HUES6 (cell line): ENCODE data around the gene LDB3.
A peak's percentile ranks its signal among the peaks of the same experiment; 100 is the strongest.

ENCODE experiments used
- H3K27ac ChIP-seq: 2 replicates; pipeline ENCODE4 v1.7.0; 2013; ENCODE audit warnings: low read depth, mild to moderate bottlenecking, low read length, inconsistent platforms
- H3K27me3 ChIP-seq: 2 replicates; pipeline ENCODE4 v1.6.1; 2013; ENCODE audit warnings: low read length; ENCODE audit not compliant: control insufficient read depth, insufficient read depth
- H3K36me3 ChIP-seq: 2 replicates; pipeline ENCODE4 v1.6.1; 2013; ENCODE audit warnings: low read length; ENCODE audit not compliant: control insufficient read depth, insufficient read depth
- H3K4me1 ChIP-seq: 2 replicates; pipeline ENCODE4 v1.6.1; 2013; ENCODE audit warnings: low read length; ENCODE audit not compliant: control insufficient read depth, insufficient read depth
- H3K4me3 ChIP-seq: 2 replicates; pipeline ENCODE4 v1.5.1; 2013; ENCODE audit warnings: low read depth, low read length
- H3K9ac ChIP-seq: one replicate; pipeline ENCODE4 v1.6.1; 2013; ENCODE audit warnings: mild to moderate bottlenecking, low read length
- H3K9me3 ChIP-seq: 2 replicates; pipeline ENCODE4 v1.6.1; 2013; ENCODE audit warnings: low read depth, low read length; ENCODE audit not compliant: control insufficient read depth, insufficient read depth

Gene LDB3

DNA sequence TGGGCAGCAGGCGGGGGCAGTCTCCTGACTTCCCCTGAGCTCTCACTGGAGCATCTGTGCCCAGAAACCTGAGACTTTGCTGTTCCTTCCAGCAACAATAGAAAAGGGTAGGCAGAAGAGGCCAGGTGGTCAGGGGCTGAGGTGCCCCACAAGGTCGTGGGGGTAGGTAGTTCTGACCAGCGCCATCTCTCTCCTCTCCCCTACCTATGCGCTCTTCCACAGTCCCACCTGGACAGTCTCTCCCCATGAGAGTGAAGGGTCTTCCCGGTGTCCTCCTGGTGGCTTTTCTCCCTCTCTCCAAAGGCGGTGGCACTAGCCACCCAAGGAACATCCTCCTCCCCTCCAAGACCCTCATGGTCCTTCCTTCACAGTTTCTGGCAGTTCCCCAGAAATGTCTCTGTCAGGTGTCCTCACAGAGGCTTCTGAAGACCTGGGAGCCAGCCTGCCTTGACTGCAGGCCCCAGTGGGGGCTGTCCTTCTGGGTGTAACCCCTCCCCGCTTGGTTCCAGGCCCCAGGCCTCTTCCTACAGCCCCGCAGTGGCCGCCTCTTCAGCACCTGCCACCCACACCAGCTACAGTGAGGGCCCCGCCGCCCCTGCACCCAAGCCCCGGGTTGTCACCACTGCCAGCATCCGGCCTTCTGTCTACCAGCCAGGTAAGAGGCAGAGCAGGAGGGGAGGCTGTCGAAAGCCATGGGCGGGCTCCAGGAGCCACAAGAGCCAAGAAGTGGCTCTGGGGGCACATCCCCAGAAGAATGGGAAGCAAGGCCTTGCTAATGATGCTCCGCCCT lies 41.3 kb downstream of the LDB3 start:
- Histone ChIP-seq H3K4me1 (peaks cover 48% of the 10 kb centered on the region), H3K27ac (no peak overlapping the region), H3K9ac (no peak overlapping the region), H3K9me3 (no peaks in the 10 kb centered on the region), H3K4me3 (no peak overlapping the region), H3K36me3 (no peaks in the 10 kb centered on the region), H3K27me3 (no peaks in the 10 kb centered on the region)

DNA sequence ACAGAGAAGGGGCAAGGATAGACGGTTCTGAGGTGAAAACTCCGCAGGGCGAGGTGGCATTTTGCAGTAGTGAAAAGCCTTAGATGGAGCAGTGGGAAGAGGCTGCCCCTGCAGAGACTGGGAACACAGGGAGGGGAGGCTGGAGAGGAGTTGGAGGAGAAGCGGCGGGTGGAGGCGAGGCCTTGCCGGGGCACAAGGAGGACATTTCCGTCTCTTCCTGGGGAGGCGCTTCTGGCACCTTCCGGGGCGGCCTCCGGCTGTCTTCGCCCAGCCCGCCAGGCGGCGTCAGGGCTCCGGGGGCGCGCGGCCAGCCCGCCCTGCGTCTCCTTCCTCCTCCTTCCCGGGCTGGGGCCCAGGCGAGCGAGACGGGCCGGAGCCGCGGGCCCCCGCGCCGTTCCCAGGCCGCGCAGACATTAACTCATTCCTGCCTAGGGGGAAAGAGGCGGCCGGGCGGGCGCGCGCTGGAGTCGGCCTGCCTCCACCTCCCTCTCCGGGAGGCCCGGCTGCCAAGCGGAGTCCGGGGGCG lies 42.7 kb downstream of the LDB3 start:
- peak overlapping the region; percentile 60; the same call in 1 of the 2 replicates for H3K27ac ChIP-seq
- H3K4me1 ChIP-seq, result peaks cover 53% of the 10 kb centered on the region
- no peaks in the 10 kb centered on the region for H3K9me3 ChIP-seq
- H3K4me3 ChIP-seq, result peak overlapping the region; percentile 71
- no peaks in the 10 kb centered on the region for H3K36me3 ChIP-seq
- peak overlapping the region; percentile 64 for H3K9ac ChIP-seq
- no peaks in the 10 kb centered on the region for H3K27me3 ChIP-seq

DNA sequence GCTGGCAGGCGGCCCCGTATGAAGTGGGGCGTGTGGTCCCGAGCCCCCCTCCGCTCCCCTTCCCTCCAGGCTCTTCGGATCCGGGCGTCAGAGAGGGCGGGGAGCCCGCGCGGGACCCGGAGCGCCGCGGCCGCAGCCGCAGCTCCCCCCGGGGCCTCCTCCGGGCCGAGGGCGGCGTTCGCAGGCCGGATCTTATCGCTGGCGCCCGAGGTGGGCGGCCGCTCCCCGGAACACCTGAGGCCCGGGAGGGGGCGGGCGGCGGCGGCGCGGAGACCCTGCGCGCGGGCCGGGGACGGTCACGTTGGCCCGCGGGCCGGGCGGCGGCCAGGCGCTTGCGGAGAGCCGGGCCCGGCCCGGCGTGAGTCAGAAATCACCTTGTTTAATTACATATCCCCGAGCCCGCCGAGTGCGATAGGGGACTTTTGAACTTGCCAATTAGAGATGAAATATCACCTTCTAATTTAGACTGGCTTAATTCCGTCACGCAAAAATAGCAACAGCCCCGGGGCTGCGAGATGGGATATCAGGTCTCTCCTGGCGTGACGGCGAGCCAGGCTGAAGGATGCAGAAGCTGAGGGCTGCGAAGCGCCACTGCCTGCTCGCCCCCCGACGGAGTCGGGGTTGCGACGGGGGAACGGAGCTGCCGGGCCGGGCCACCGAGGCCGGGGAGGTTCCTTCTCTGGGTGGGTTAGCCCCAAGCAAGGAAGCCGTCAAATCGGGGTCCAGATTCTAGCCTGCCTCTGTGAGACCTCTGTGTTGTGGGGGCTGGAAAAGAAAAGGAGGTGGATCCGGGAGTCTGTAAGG lies 43.4 kb downstream of the LDB3 start:
- Histone ChIP-seq H3K9ac (peak overlapping the region; percentile 64), H3K4me1 (peaks cover 48% of the 10 kb centered on the region), H3K27ac (peak overlapping the region; percentile 64; the same call in 1 of the 2 replicates), H3K4me3 (peak overlapping the region; percentile 71), H3K9me3 (no peaks in the 10 kb centered on the region), H3K27me3 (no peaks in the 10 kb centered on the region), H3K36me3 (no peaks in the 10 kb centered on the region)

DNA sequence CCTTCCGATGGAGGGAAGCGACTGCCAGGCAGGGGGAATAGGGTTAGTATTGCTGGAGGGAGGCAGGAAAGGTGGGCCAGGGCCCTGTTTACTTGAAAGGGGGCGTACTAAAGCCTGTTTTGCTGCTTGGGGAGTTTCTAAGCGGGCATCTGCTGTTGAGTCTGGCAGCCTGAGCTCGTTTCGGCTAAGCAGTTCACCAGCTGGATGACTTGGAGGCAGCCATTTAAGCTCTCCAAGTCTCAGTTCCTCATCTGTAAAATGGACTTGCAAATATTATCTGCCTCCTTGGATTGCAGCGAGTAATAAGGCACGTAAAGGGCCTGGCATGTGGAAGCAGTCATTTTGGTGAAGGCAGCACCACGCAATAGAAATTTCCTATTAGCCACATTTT lies 44.0 kb downstream of the LDB3 start:
- Histone ChIP-seq H3K9me3 (no peaks in the 10 kb centered on the region), H3K27me3 (no peaks in the 10 kb centered on the region), H3K9ac (peak overlapping the region; percentile 64), H3K4me1 (peaks cover 48% of the 10 kb centered on the region), H3K4me3 (peak overlapping the region; percentile 71), H3K36me3 (no peaks in the 10 kb centered on the region), H3K27ac (peak overlapping the region; percentile 64; the same call in 1 of the 2 replicates)

DNA sequence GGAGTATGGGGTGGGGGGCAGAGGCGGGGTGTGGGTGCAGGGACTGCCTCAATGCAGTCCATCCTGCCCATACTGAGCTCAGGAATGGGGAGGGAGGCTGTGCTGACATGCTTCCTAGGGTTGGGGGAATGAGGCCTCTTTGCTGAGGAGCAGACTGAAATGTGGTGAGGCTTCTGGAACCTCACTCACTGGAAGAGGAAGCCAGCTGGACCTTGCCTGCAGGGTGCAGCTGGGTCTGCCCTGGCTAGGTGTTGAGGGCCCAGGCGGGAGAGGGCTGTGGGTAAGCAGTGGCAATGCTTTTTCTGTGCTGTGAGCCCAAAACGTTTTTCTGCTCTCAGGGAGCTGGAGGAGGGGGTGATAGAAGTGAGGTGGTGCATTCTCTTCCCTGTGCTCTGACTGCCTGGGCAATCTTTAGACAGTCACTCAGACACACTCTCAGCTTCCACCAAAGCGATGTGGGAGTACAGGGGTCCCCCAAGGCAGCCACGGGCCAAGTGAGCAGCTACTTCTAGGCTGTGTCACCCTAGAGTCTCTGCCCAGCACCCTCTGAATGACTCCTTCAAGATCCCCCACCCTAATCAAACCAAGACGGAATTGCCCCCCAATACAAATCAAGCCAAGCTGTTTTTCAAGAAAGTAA lies 47.0 kb downstream of the LDB3 start:
- H3K4me1 ChIP-seq, result peaks cover 35% of the 10 kb centered on the region
- no peaks in the 10 kb centered on the region for H3K9me3 ChIP-seq
- no peaks in the 10 kb centered on the region for H3K36me3 ChIP-seq
- H3K27ac ChIP-seq, result no peak overlapping the region
- no peak overlapping the region for H3K9ac ChIP-seq
- no peak overlapping the region for H3K4me3 ChIP-seq
- H3K27me3 ChIP-seq, result no peaks in the 10 kb centered on the region

DNA sequence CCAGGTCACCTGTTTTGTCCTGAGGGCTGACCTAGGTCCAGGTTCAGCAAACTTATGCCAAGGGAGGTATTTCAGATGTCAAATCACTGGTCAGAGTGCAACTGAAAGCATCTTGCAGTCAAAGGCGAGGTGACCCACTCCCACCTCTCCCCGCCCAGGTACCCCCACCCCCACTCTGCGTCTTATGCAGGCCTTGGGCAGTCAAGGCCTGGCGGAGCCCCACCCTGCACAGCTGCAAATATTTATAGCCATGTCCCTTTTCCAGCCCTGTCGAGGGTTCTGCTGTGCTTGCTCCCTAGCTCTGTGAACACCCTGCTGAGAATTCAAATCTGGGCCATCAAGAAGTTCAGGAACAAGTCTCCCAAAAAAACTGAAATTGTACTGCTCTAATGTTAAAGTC lies 47.5 kb downstream of the LDB3 start:
- H3K27me3 ChIP-seq, result no peaks in the 10 kb centered on the region
- no peaks in the 10 kb centered on the region for H3K36me3 ChIP-seq
- H3K9me3 ChIP-seq, result no peaks in the 10 kb centered on the region
- H3K4me3 ChIP-seq, result no peak overlapping the region
- peaks cover 30% of the 10 kb centered on the region for H3K4me1 ChIP-seq
- H3K9ac ChIP-seq, result no peak overlapping the region
- H3K27ac ChIP-seq, result no peak overlapping the region

DNA sequence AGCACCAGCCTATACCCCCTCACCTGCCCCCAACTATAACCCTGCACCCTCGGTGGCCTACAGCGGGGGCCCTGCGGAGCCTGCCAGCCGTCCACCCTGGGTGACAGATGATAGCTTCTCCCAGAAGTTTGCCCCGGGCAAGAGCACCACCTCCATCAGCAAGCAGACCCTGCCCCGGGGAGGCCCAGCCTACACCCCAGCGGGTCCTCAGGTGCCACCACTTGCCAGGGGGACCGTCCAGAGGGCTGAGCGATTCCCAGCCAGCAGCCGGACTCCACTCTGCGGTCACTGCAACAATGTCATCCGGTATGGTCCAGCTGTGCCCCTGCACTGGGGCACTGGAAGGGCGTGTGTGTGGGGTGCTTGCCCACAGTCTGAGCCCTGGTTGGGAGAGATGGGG lies 48.2 kb downstream of the LDB3 start:
- no peaks in the 10 kb centered on the region for H3K27me3 ChIP-seq
- H3K9ac ChIP-seq, result no peak overlapping the region
- H3K4me1 ChIP-seq, result peaks cover 30% of the 10 kb centered on the region
- H3K9me3 ChIP-seq, result no peaks in the 10 kb centered on the region
- H3K27ac ChIP-seq, result no peak overlapping the region
- H3K4me3 ChIP-seq, result no peak overlapping the region
- no peaks in the 10 kb centered on the region for H3K36me3 ChIP-seq

DNA sequence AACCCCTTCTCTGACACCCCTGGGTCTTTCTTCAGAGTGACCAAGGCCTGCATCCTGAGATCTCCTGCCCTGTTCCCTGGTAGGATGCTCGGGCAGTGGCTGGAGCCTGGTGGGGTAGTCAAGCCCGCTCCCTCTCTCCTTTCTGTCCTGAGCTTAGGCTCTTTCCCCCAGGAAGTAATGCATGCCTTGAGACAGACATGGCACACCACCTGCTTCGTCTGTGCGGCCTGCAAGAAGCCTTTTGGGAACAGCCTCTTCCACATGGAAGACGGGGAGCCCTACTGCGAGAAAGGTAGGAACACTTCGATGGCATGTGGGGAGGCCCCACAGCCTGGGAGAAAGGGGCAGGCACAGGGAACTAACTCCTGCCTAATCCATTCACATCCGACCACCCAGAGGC lies 50.2 kb downstream of the LDB3 start:
- peaks cover 21% of the 10 kb centered on the region for H3K4me1 ChIP-seq

DNA sequence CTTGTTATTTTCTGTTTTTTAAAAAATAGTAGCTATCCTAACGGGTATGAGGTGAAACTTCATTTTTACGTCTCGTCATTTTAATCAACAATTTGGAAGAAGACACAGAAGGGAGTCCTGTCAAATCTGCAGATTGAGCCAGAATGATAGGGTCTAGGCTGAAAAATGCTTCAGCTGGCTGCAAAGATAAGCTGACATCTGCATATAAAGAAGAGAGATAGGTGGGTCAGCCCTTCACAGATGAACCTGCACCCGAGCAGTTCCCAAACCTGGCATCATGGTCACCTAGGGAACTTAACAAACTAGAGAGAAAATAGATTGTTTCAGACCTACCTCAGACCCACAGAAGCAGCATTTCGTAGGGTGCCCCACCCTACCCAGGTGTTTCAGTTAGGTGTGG lies 52.9 kb downstream of the LDB3 start:
- no peaks in the 10 kb centered on the region for H3K36me3 ChIP-seq
- H3K9me3 ChIP-seq, result no peaks in the 10 kb centered on the region
- H3K27me3 ChIP-seq, result no peaks in the 10 kb centered on the region
- no peak overlapping the region for H3K4me3 ChIP-seq
- peaks cover 4% of the 10 kb centered on the region; the same call in 1 of the 2 replicates for H3K4me1 ChIP-seq
- H3K27ac ChIP-seq, result no peak overlapping the region
- no peak overlapping the region for H3K9ac ChIP-seq

More for the DNA sequence above, 50.2 kb downstream of the LDB3 start:
- Histone ChIP-seq H3K27me3 (no peaks in the 10 kb centered on the region), H3K36me3 (no peaks in the 10 kb centered on the region), H3K9me3 (no peaks in the 10 kb centered on the region), H3K9ac (no peak overlapping the region), H3K4me3 (no peak overlapping the region), H3K27ac (no peak overlapping the region)

DNA sequence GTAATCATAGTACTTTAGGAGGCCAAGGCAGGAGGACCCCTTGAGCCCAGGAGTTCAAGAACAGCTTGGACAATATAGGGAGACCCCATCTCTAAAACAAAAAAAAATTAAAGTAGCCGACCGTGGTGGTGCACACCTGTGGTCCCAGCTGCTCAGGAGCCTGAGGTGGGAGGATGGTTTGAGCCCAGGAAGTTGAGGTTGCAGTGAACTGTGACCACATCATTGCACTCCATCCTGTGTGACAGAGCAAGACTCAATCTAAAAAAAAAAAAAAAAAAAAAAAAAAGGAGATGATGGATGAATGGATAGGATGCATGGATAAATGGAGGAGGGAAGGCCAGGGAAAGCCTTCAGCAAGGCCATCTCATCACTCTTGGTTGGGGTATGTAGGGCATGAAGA lies 54.7 kb downstream of the LDB3 start:
- Histone ChIP-seq H3K9me3 (no peaks in the 10 kb centered on the region), H3K36me3 (no peaks in the 10 kb centered on the region), H3K9ac (no peak overlapping the region), H3K4me3 (no peak overlapping the region), H3K27ac (no peak overlapping the region), H3K27me3 (no peaks in the 10 kb centered on the region), H3K4me1 (peaks cover 4% of the 10 kb centered on the region; the same call in 1 of the 2 replicates)
